IMR-90 (cell line): ENCODE measurements around the gene CNPY1. TPM values are rescaled to one million over a fixed set of nuclear protein-coding genes. Genes with fewer than 3 reads are reported as not detected.

Experiments used
- CHD1 ChIP-seq: IDR thresholded peaks from 2 replicates; pipeline ENCODE4 v1.6.1; 2012; ENCODE audit warnings: low read depth, low read length, improper control_type of control experiment
- CTCF ChIP-seq: conservative IDR thresholded peaks from 2 replicates; pipeline ENCODE4 v1.5.1; 2012; ENCODE audit warnings: mild to moderate bottlenecking, low read depth, low read length, improper control_type of control experiment
- USF2 ChIP-seq: fragments of 150-350 bp; IDR thresholded peaks from 2 replicates; pipeline ENCODE4 v1.6.1; 2017; ENCODE audit warnings: mild to moderate bottlenecking, antibody characterized with exemption, low read length, low read depth
- polyA plus RNA-seq, 3 experiments: library from polyadenylated mRNA; depleted of rRNA; stranded (reverse); fragments of >200 nt; gene quantifications; 2 replicates each; pipeline ENCODE4 v1.2.3, GENCODE V29; 2012; ENCODE audit warnings: low replicate concordance in 1 of 3
- total RNA-seq: library from RNA; depleted of rRNA; stranded (reverse); fragments of >200 nt; gene quantifications from 2 replicates; pipeline ENCODE4 v1.2.3, GENCODE V29; 2012

CNPY1 gene
- total and polyA plus RNA-seq, 2 of the 4 experiments (the other 2 are of a cell fraction): not detected

- TF ChIP-seq CTCF: no peak
- no peak for TF ChIP-seq USF2
- no peak for TF ChIP-seq CHD1
These were observed 87.3 kb downstream of the CNPY1 start (continued) for GRCh38 chr7:155458878-155459699.
